IMR-90 (cell line): ENCODE data around the gene SYMPK. TPM values are rescaled to one million over a fixed set of nuclear protein-coding genes. Genes with fewer than 3 reads are reported as not detected.

Experiments
- ATAC-seq: fragments of 200-7000 bp; cut with Tn5 transposase; 2 replicates; pipeline ENCODE4 v1.9.1; 2020; ENCODE audit warnings: low read depth, mild to moderate bottlenecking, moderate library complexity
- BruUV-seq: library from RNA; stranded (reverse); fragments of 400-500 nt; replicated peaks from 2 replicates; lab custom pipeline; 2021; lab: Mats Ljungman, UMichigan
- CTCF ChIA-PET: fragments of 300-600 bp; formaldehyde crosslinking; extraction: SDS; loops from one replicate; lab custom pipeline; 2021; ENCODE audit warnings: antibody characterized with exemption; lab: Yijun Ruan, JAX
- POLR2A ChIA-PET: fragments of 300-600 bp; sonication (Branson Sonifier 250); formaldehyde crosslinking; loops from one replicate; lab custom pipeline; 2022; ENCODE audit warnings: antibody characterized with exemption; ENCODE audit not compliant: unreplicated experiment; lab: Charles Lee
- DNase-seq: peaks from one replicate; pipeline ENCODE4 v3.0.0; 2013
- H2AFZ ChIP-seq: replicated peaks from 2 replicates; pipeline ENCODE3; 2013; ENCODE audit warnings: low read length, mild to moderate bottlenecking; ENCODE audit not compliant: poor library complexity
- H2AK5ac ChIP-seq: 2 replicates; pipeline ENCODE4 v1.6.1; 2013; ENCODE audit warnings: low read depth, low read length, inconsistent platforms
- H2AK9ac ChIP-seq: replicated peaks from 2 replicates; pipeline ENCODE3; 2013; ENCODE audit warnings: mild to moderate bottlenecking, low read depth, low read length, moderate library complexity; ENCODE audit not compliant: poor library complexity
- H2BK120ac ChIP-seq: 2 replicates; pipeline ENCODE4 v1.6.1; 2013; ENCODE audit warnings: low read depth, low read length, inconsistent platforms
- H2BK15ac ChIP-seq: 3 replicates; pipeline ENCODE4 v1.6.1; 2013; ENCODE audit warnings: low read depth, low read length, inconsistent platforms
- H2BK20ac ChIP-seq: 2 replicates; pipeline ENCODE4 v1.6.1; 2013; ENCODE audit warnings: low read depth, mild to moderate bottlenecking, inconsistent platforms, low read length, moderate library complexity
- H2BK5ac ChIP-seq: 2 replicates; pipeline ENCODE4 v1.6.1; 2013; ENCODE audit warnings: mild to moderate bottlenecking, low read depth, low read length, inconsistent platforms; ENCODE audit not compliant: poor library complexity, severe bottlenecking
- H3K14ac ChIP-seq: replicated peaks from 2 replicates; pipeline ENCODE4 v1.6.1; 2013; ENCODE audit warnings: low read depth, low read length, inconsistent platforms
- H3K18ac ChIP-seq: 2 replicates; pipeline ENCODE4 v1.6.1; 2013; ENCODE audit warnings: low read depth, low read length, control low read depth
- H3K23ac ChIP-seq: 2 replicates; pipeline ENCODE4 v1.6.1; 2013; ENCODE audit warnings: low read depth, low read length, inconsistent platforms
- H3K27ac ChIP-seq: 2 replicates; pipeline ENCODE4 v1.5.1; 2013; ENCODE audit warnings: mild to moderate bottlenecking, control low read depth, low read length; ENCODE audit not compliant: insufficient read depth
- H3K27me3 ChIP-seq: 2 replicates; pipeline ENCODE4 v1.6.1; 2013; ENCODE audit warnings: low read length; ENCODE audit not compliant: control insufficient read depth, insufficient read depth
- H3K36me3 ChIP-seq: 2 replicates; pipeline ENCODE4 v1.6.1; 2013; ENCODE audit warnings: low read length, mixed read lengths; ENCODE audit not compliant: control insufficient read depth, insufficient read depth
- H3K4ac ChIP-seq: 2 replicates; pipeline ENCODE4 v1.6.1; 2013; ENCODE audit warnings: low read depth, low read length, inconsistent platforms
- H3K4me1 ChIP-seq: 2 replicates; pipeline ENCODE4 v1.6.1; 2013; ENCODE audit warnings: low read length, mixed read lengths; ENCODE audit not compliant: control insufficient read depth, insufficient read depth
- H3K4me2 ChIP-seq: 2 replicates; pipeline ENCODE4 v1.6.1; 2013; ENCODE audit warnings: low read depth, mild to moderate bottlenecking, control low read depth, low read length, moderate library complexity
- H3K4me3 ChIP-seq: 2 replicates; pipeline ENCODE4 v1.5.1; 2013; ENCODE audit warnings: low read depth, mild to moderate bottlenecking, control low read depth, low read length, moderate library complexity; ENCODE audit not compliant: insufficient read depth
- H3K56ac ChIP-seq: 2 replicates; pipeline ENCODE4 v1.6.1; 2013; ENCODE audit warnings: low read length, inconsistent platforms; ENCODE audit not compliant: insufficient read depth; ENCODE audit errors: extremely low read depth
- H3K79me1 ChIP-seq, 2 experiments: 2 replicates each; pipeline ENCODE4 v1.6.1; 2013; ENCODE audit warnings: low read length in 2 of 2, inconsistent platforms in 1 of 2, low read depth in 1 of 2
- H3K9ac ChIP-seq: 2 replicates; pipeline ENCODE4 v1.6.1; 2013; ENCODE audit warnings: low read depth, low read length, control low read depth
- H3K9me1 ChIP-seq: 2 replicates; pipeline ENCODE4 v1.6.1; 2013; ENCODE audit warnings: low read length, inconsistent platforms; ENCODE audit not compliant: insufficient read depth
- H3K9me3 ChIP-seq: 2 replicates; pipeline ENCODE4 v1.6.1; 2013; ENCODE audit warnings: low read length; ENCODE audit not compliant: control insufficient read depth, insufficient read depth
- H4K20me1 ChIP-seq: 2 replicates; pipeline ENCODE4 v1.6.1; 2013; ENCODE audit warnings: low read length, inconsistent platforms; ENCODE audit not compliant: insufficient read depth
- H4K5ac ChIP-seq: 2 replicates; pipeline ENCODE4 v1.6.1; 2013; ENCODE audit warnings: mild to moderate bottlenecking, low read depth, low read length, control low read depth
- H4K8ac ChIP-seq, 2 experiments: 2 replicates each; pipeline ENCODE4 v1.6.1; 2013; ENCODE audit warnings: low read depth in 2 of 2, low read length in 2 of 2, control low read depth in 1 of 2, inconsistent platforms in 1 of 2
- H4K91ac ChIP-seq: 2 replicates; pipeline ENCODE4 v1.6.1; 2013; ENCODE audit warnings: low read depth, low read length, inconsistent platforms; ENCODE audit not compliant: insufficient read depth
- BHLHE40 ChIP-seq: fragments of 150-350 bp; IDR thresholded peaks from 2 replicates; pipeline ENCODE4 v1.6.1; 2016; ENCODE audit warnings: mild to moderate bottlenecking, low read depth, low read length
- CEBPB ChIP-seq: IDR thresholded peaks from 2 replicates; pipeline ENCODE4 v1.6.1; 2012; ENCODE audit warnings: low read depth, low read length, improper control_type of control experiment
- CHD1 ChIP-seq: IDR thresholded peaks from 2 replicates; pipeline ENCODE4 v1.6.1; 2012; ENCODE audit warnings: low read depth, low read length, improper control_type of control experiment
- CTCF ChIP-seq: conservative IDR thresholded peaks from 2 replicates; pipeline ENCODE4 v1.5.1; 2012; ENCODE audit warnings: mild to moderate bottlenecking, low read depth, low read length, improper control_type of control experiment
- ELK1 ChIP-seq: fragments of 150-350 bp; IDR thresholded peaks from 2 replicates; pipeline ENCODE4 v1.6.1; 2016; ENCODE audit warnings: low read depth, mild to moderate bottlenecking, low read length, moderate library complexity, borderline replicate concordance
- FOS ChIP-seq: fragments of 150-350 bp; IDR thresholded peaks from 2 replicates; pipeline ENCODE4 v1.6.1; 2016; ENCODE audit warnings: low read depth, low read length
- MAFK ChIP-seq: IDR thresholded peaks from 2 replicates; pipeline ENCODE4 v1.6.1; 2012; ENCODE audit warnings: low read depth, low read length, improper control_type of control experiment
- MAZ ChIP-seq: IDR thresholded peaks from 2 replicates; pipeline ENCODE4 v1.6.1; 2012; ENCODE audit warnings: low read depth, mild to moderate bottlenecking, low read length, improper control_type of control experiment, moderate library complexity, borderline replicate concordance
- MXI1 ChIP-seq: IDR thresholded peaks from 2 replicates; pipeline ENCODE4 v1.6.1; 2012; ENCODE audit warnings: low read depth, mild to moderate bottlenecking, low read length, moderate library complexity, borderline replicate concordance
- NFE2L2 ChIP-seq: fragments of 150-350 bp; IDR thresholded peaks from 2 replicates; pipeline ENCODE4 v1.6.1; 2016; ENCODE audit warnings: low read depth, mild to moderate bottlenecking, low read length
- POLR2A ChIP-seq: IDR thresholded peaks from 2 replicates; pipeline ENCODE4 v1.6.1; 2012; ENCODE audit warnings: mild to moderate bottlenecking, low read depth, low read length
- RAD21 ChIP-seq: IDR thresholded peaks from 2 replicates; pipeline ENCODE4 v1.6.1; 2012; ENCODE audit warnings: low read length, improper control_type of control experiment
- RCOR1 ChIP-seq: IDR thresholded peaks from 2 replicates; pipeline ENCODE4 v1.6.1; 2012; ENCODE audit warnings: mild to moderate bottlenecking, low read length, improper control_type of control experiment; ENCODE audit not compliant: insufficient replicate concordance
- RFX5 ChIP-seq: IDR thresholded peaks from 2 replicates; pipeline ENCODE4 v1.8.0; 2012; ENCODE audit warnings: low read depth, mild to moderate bottlenecking, low read length, moderate library complexity
- SMC3 ChIP-seq: fragments of 150-350 bp; IDR thresholded peaks from 2 replicates; pipeline ENCODE4 v1.6.1; 2016; ENCODE audit warnings: low read depth, mild to moderate bottlenecking, antibody characterized with exemption, low read length, moderate library complexity
- USF2 ChIP-seq: fragments of 150-350 bp; IDR thresholded peaks from 2 replicates; pipeline ENCODE4 v1.6.1; 2017; ENCODE audit warnings: mild to moderate bottlenecking, antibody characterized with exemption, low read length, low read depth
- WGBS, 2 experiments: methylation state at CpG; one replicate each; pipeline versions ENCODE4 v1.1.5 to v1.1.7; 2013; ENCODE audit warnings: missing lambda C conversion rate in 2 of 2; ENCODE audit not compliant: insufficient read length in 1 of 2; ENCODE audit errors: extremely low coverage in 2 of 2; 5-methylcytosine and 5-hydroxymethylcytosine counted together
- dilution Hi-C: fragments of 300-500 bp; cut with HindIII; formaldehyde crosslinking; loops from one replicate; pipeline ENCODE4 v1.14.3; 2018; ENCODE audit warnings: low sequenced_read_pairs; ENCODE audit not compliant: unreplicated experiment
- in situ Hi-C: fragments of 300-500 bp; cut with MboI; formaldehyde crosslinking; loops from 3 replicates; pipeline ENCODE4 v1.14.3; 2019; ENCODE audit warnings: low sequenced_read_pairs, inconsistent platforms, mixed read lengths
- intact Hi-C: fragments of 100-400 bp; cut with micrococcal nuclease; formaldehyde crosslinking; loops from 2 replicates; pipeline ENCODE4 v1.10.0; 2022
- polyA plus RNA-seq, 3 experiments: library from polyadenylated mRNA; depleted of rRNA; stranded (reverse); fragments of >200 nt; gene quantifications; 2 replicates each; pipeline ENCODE4 v1.2.3, GENCODE V29; 2012; ENCODE audit warnings: low replicate concordance in 1 of 3
- total RNA-seq: library from RNA; depleted of rRNA; stranded (reverse); fragments of >200 nt; gene quantifications from 2 replicates; pipeline ENCODE4 v1.2.3, GENCODE V29; 2012

Gene SYMPK
- total and polyA plus RNA-seq, 2 of the 4 experiments (the other 2 are of a cell fraction) = 35.3 to 71.5 TPM

- Histone ChIP-seq H2BK15ac (no peak overlapping the region), H3K56ac (no peak overlapping the region), H4K8ac (no peak overlapping the region), H3K23ac (no peak overlapping the region), H2AFZ (no peak overlapping the region), H3K27me3 (no peaks in the 10 kb centered on the region), H3K9me3 (no peaks in the 10 kb centered on the region), H4K20me1 (peaks cover 7% of the 10 kb centered on the region), H2BK20ac (no peak overlapping the region), H3K4me2 (no peak overlapping the region), H3K14ac (no peak overlapping the region), H4K5ac (no peak overlapping the region), H3K4me1 (peaks cover under 1% of the 10 kb centered on the region), H3K36me3 (peaks cover 20% of the 10 kb centered on the region), H2BK5ac (no peak overlapping the region), H3K9ac (no peak overlapping the region), H4K91ac (no peak overlapping the region), H2AK9ac (no peak overlapping the region), H2BK120ac (no peak overlapping the region), H2AK5ac (no peak overlapping the region), H3K4ac (no peak overlapping the region), H3K18ac (no peak overlapping the region), H3K9me1 (peaks cover 1% of the 10 kb centered on the region), H3K27ac (no peak overlapping the region), H3K4me3 (no peak overlapping the region), H3K79me1 (no peaks in the 10 kb centered on the region; a peak in 1 of 4 replicates)
- dilution Hi-C loops = no loop called here
- in situ Hi-C loops = no loop called here
- no peak for TF ChIP-seq RFX5
- TF ChIP-seq CHD1 = no peak
- TF ChIP-seq MAFK = no peak
- no peak for TF ChIP-seq CTCF
- TF ChIP-seq RCOR1 = no peak
- TF ChIP-seq SMC3 = no peak
- TF ChIP-seq MAZ = no peak
- no peak for TF ChIP-seq FOS
- TF ChIP-seq CEBPB = no peak
- TF ChIP-seq POLR2A = no peak
- TF ChIP-seq ELK1 = no peak
- TF ChIP-seq MXI1 = no peak
- TF ChIP-seq BHLHE40 = no peak
- no peak for TF ChIP-seq RAD21
- no peak for TF ChIP-seq USF2
- TF ChIP-seq NFE2L2 = no peak
- BruUV-seq = no TSS peak
- CTCF ChIA-PET = no interaction called here
- WGBS, 2 experiments = 21% methylated on average over 8 of the region's 44 CpGs; no CpG with 5 or more reads in 1 of the 2 experiments
- POLR2A ChIA-PET = no interaction called here
- ATAC-seq = no peak
- intact Hi-C loops = no loop called here
- no peak for DNase-seq
These were observed 47.3 kb downstream of the SYMPK start for GRCh38 chr19:45815481-45816216.
